ENCODE measurements around the gene ALG14.
"Not testable (repeated sequence)": the region's sequence is repeated elsewhere in the genome, so short reads cannot be mapped to it uniquely, and the experiment has no call there.

The ALG14 gene

DNA sequence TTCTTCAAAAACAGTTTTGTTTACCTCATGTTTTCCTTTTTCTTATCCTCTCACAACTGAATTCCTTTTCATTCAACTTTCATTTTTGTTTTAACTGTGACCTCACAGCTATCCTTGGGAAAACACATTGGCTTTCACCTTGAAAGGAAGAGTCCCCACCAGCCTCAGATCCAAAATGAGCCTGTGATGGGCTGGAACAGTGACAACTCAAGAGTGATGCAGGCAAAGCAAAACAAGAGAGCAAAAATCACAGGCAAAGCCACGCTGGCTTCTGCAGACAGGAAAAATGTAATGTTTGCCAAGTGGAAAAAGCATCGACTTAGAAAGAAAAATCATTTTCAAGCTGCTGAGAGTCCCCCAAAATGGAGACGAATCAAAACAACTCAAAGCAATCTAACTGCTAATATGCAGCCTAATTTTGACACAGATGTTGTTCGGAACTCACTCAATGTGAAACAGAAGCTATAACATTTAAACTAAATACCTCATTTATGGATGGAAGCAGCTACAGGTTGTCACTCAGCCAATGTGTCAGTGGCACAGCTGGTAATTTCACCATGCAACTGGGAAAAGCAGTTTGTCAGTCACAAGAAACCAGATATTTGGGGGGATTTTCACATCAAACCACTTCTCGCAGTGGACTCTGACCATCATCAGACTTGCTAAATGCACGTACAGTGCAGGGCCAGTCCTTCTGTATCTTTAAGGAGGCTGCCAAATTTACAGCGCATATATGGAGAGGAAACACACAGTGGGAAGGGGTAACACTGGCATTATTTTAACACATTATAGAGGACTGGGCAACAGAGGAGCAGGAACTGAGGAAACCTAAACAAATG, 50.7 kb downstream of the ALG14 start:
- TF ChIP-seq CTCF (IDR thresholded peaks at IDR 0.05; ENCODE audit: low read depth, low read length, missing control alignments): no peak
- H3K4me3 ChIP-seq (ENCODE audit: low read depth, low read length): no peak overlapping the region
- no peak for DNase-seq (ENCODE audit: low read depth)

GRCh38 chr1:95021119-95021518, 51.6 kb downstream of the ALG14 start:
- no peak for TF ChIP-seq CTCF (IDR thresholded peaks at IDR 0.05; ENCODE audit: low read depth, low read length, missing control alignments)
- no peak overlapping the region for H3K4me3 ChIP-seq (ENCODE audit: low read depth, low read length)
- no peak for DNase-seq (ENCODE audit: low read depth)

- not testable (repeated sequence) for DNase-seq (ENCODE audit: low read depth); H3K4me3 ChIP-seq (ENCODE audit: low read depth, low read length)
These were observed 53.3 kb downstream of the ALG14 start for GRCh38 chr1:95019466-95019865.

DNA sequence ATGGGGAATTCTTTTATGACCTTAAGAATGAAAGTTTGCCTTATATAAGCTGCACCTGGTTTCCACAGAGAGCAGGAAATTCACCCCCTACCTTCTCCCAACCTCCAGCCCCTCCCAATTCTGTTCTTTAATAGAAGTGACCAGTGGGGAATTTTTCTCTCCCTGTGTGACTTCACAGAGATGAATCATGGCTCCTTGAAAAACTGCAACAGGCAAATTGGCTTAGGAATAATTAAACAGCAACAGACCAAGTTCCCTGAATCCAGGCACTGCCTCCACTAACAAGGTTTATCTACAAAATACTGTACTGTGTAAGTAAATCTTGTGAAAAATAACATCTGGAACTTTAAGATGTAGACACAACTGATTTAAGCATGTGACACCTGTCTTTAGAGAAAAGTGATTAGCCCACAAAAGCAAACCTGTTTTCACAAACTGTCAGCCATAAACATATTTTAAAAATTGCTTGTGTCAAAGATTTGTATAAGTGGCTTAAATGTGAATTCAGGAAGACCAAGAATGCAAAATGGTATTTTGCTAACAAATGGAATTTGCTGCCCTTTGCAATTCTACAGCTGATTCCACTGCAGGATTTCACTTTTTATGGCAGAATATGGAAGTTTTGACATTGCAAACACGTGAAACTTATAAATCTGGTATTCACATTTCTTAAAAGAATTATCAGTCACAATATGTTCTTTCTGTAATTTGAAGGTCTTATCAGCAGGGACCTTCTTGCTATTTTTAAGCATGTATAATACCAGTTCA, 54.0 kb downstream of the ALG14 start:
- H3K4me3 ChIP-seq (ENCODE audit: low read depth, low read length): no peak overlapping the region
- DNase-seq (ENCODE audit: low read depth): no peak
- TF ChIP-seq CTCF (IDR thresholded peaks at IDR 0.05; ENCODE audit: low read depth, low read length, missing control alignments): no peak

DNA sequence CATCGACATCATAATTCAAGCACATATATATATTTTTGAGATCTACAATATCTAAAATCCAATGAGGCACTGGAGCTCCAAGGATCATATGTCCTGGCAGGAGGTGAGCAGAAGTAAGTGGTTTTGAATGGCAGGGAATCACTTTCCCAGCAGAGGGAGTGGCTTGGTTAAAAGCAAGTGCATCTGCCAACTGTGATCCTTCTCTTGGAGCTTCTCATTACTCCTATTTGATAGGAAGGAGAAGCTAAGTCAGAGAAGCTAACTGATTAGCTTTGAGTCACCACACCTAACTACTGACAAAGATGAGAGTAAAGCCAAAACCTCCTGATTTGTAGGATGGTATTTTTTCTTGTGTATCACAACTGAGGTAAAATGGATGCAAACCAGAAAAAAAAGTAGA, 55.0 kb downstream of the ALG14 start:
- no peak for TF ChIP-seq CTCF (IDR thresholded peaks at IDR 0.05; ENCODE audit: low read depth, low read length, missing control alignments)
- DNase-seq (ENCODE audit: low read depth): no peak

DNA sequence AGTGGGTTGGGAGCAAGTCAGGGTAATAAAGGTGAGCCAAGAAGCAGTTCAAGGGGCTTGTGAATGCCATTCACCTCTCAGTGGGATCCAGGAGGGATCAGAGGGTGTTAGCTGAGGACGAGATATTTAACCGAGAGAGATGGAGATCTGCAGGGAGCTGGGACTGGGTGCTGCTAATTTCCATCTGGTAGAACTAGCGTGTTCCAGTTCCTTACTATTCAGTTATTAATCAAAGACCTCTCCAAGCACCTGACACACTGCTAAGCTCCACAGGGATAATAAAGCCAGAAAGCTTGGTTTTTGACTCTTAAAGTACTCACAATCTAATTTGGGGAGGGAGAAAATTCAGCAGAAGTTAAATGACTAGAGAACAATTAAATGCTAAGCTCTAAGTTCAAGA, 57.7 kb downstream of the ALG14 start:
- DNase-seq (ENCODE audit: low read depth): no peak
- no peak for TF ChIP-seq CTCF (IDR thresholded peaks at IDR 0.05; ENCODE audit: low read depth, low read length, missing control alignments)
- H3K4me3 ChIP-seq (ENCODE audit: low read depth, low read length): no peak overlapping the region

More for the DNA sequence above, 55.0 kb downstream of the ALG14 start:
- no peak overlapping the region for H3K4me3 ChIP-seq (ENCODE audit: low read depth, low read length)

GRCh38 chr1:95013950-95014574, 58.7 kb downstream of the ALG14 start:
- DNase-seq (ENCODE audit: low read depth): no peak
- no peak overlapping the region for H3K4me3 ChIP-seq (ENCODE audit: low read depth, low read length)
- TF ChIP-seq CTCF (IDR thresholded peaks at IDR 0.05; ENCODE audit: low read depth, low read length, missing control alignments): no peak
